HEK293 (cell line): ENCODE data around the gene FKBP5.
A peak's percentile ranks its signal among the peaks of the same experiment; 100 is the strongest.

Experiments used
- CTCF ChIA-PET: fragments of 350-600 bp; formaldehyde crosslinking; extraction: SDS; loops from one replicate; lab custom pipeline; 2021; ENCODE audit warnings: antibody characterized with exemption; lab: Yijun Ruan, JAX
- POLR2A ChIA-PET: fragments of 300-600 bp; formaldehyde crosslinking; extraction: SDS; loops from one replicate; lab custom pipeline; 2020; ENCODE audit warnings: antibody characterized with exemption, inconsistent platforms; lab: Yijun Ruan, JAX
- H3K27ac ChIP-seq: fragments of 200-500 bp; sonication (Bioruptor generic); 2 replicates; pipeline ENCODE4 v1.5.1; 2014; ENCODE audit warnings: low read depth, low read length, control low read depth, inconsistent platforms; ENCODE audit errors: extremely low read depth
- H3K36me3 ChIP-seq, 2 experiments: fragments of 200-500 bp in 1 of 2; sonication (Bioruptor generic) in 1 of 2; 1 replicate in 1 of 2; 2 replicates in 1 of 2; pipeline ENCODE4 v1.5.1; 2014 to 2017; ENCODE audit warnings: inconsistent platforms in 2 of 2, low read length in 2 of 2; ENCODE audit not compliant: control insufficient read depth in 2 of 2, insufficient read depth in 1 of 2
- H3K4me1 ChIP-seq: fragments of 200-500 bp; sonication (Bioruptor generic); 2 replicates; pipeline ENCODE4 v1.5.1; 2014; ENCODE audit warnings: mild to moderate bottlenecking, low read length, inconsistent platforms; ENCODE audit not compliant: control insufficient read depth, insufficient read depth
- H3K4me3 ChIP-seq: 2 replicates; pipeline ENCODE4 v1.5.1; 2011; ENCODE audit warnings: low read depth, mild to moderate bottlenecking, control low read depth, low read length, moderate library complexity
- H3K9me3 ChIP-seq: fragments of 200-500 bp; sonication (Bioruptor generic); 2 replicates; pipeline ENCODE4 v1.5.1; 2014; ENCODE audit warnings: low read depth, low read length, inconsistent platforms; ENCODE audit not compliant: control insufficient read depth, insufficient read depth
- EGR2 ChIP-seq: fragments of 450-650 bp; formaldehyde crosslinking; IDR thresholded peaks from 2 replicates; pipeline ENCODE4 v1.5.1; 2016; ENCODE audit warnings: low read depth, missing biosample characterization, missing genetic modification characterization
- GLIS1 ChIP-seq: fragments of 450-650 bp; formaldehyde crosslinking; IDR thresholded peaks from 2 replicates; pipeline ENCODE4 v1.5.1; 2016; ENCODE audit warnings: missing biosample characterization, missing genetic modification characterization
- KLF9 ChIP-seq: fragments of 450-650 bp; formaldehyde crosslinking; IDR thresholded peaks from 2 replicates; pipeline ENCODE4 v1.5.1; 2016; ENCODE audit warnings: missing biosample characterization, missing genetic modification characterization, low read depth
- PRDM4 ChIP-seq: fragments of 450-650 bp; formaldehyde crosslinking; IDR thresholded peaks from 2 replicates; pipeline ENCODE4 v1.5.1; 2017; ENCODE audit warnings: missing biosample characterization, missing genetic modification characterization
- SP7 ChIP-seq: fragments of 450-650 bp; formaldehyde crosslinking; IDR thresholded peaks from 2 replicates; pipeline ENCODE4 v1.5.1; 2016; ENCODE audit warnings: missing biosample characterization, missing genetic modification characterization
- TRIM28 ChIP-seq: IDR thresholded peaks from 2 replicates; pipeline ENCODE4 v1.6.1; 2011; ENCODE audit warnings: low read length, control low read depth, borderline replicate concordance
- ZBTB17 ChIP-seq: fragments of 450-650 bp; formaldehyde crosslinking; IDR thresholded peaks from 2 replicates; pipeline ENCODE4 v1.5.1; 2016; ENCODE audit warnings: missing biosample characterization, missing genetic modification characterization
- ZFP41 ChIP-seq: fragments of 450-650 bp; formaldehyde crosslinking; IDR thresholded peaks from 2 replicates; pipeline ENCODE4 v1.5.1; 2016; ENCODE audit warnings: missing biosample characterization, missing genetic modification characterization, borderline replicate concordance
- ZIC2 ChIP-seq: fragments of 450-650 bp; formaldehyde crosslinking; IDR thresholded peaks from 2 replicates; pipeline ENCODE4 v1.5.1; 2016; ENCODE audit warnings: missing biosample characterization, missing genetic modification characterization
- ZNF132 ChIP-seq: fragments of 450-650 bp; formaldehyde crosslinking; IDR thresholded peaks from 2 replicates; pipeline ENCODE4 v1.5.1; 2017; ENCODE audit warnings: missing biosample characterization, missing genetic modification characterization, borderline replicate concordance
- ZNF133 ChIP-seq: fragments of 450-650 bp; formaldehyde crosslinking; IDR thresholded peaks from 2 replicates; pipeline ENCODE4 v1.5.1; 2016; ENCODE audit warnings: missing biosample characterization, missing genetic modification characterization
- ZNF140 ChIP-seq: fragments of 450-650 bp; formaldehyde crosslinking; IDR thresholded peaks from 2 replicates; pipeline ENCODE4 v1.5.1; 2016; ENCODE audit warnings: missing biosample characterization, missing genetic modification characterization
- ZNF146 ChIP-seq: fragments of 450-650 bp; formaldehyde crosslinking; IDR thresholded peaks from 2 replicates; pipeline ENCODE4 v1.5.1; 2016; ENCODE audit warnings: missing biosample characterization, missing genetic modification characterization
- ZNF335 ChIP-seq: fragments of 450-650 bp; formaldehyde crosslinking; conservative IDR thresholded peaks from 2 replicates; pipeline ENCODE4 v1.5.1; 2016; ENCODE audit warnings: missing biosample characterization, missing genetic modification characterization
- ZNF433 ChIP-seq: fragments of 450-650 bp; formaldehyde crosslinking; IDR thresholded peaks from 2 replicates; pipeline ENCODE4 v1.5.1; 2016; ENCODE audit warnings: missing biosample characterization, missing genetic modification characterization, low read depth
- ZNF596 ChIP-seq: fragments of 450-650 bp; IDR thresholded peaks from 2 replicates; pipeline ENCODE4 v1.5.0; 2018; ENCODE audit warnings: missing biosample characterization, mild to moderate bottlenecking, missing genetic modification characterization, moderate library complexity
- ZNF76 ChIP-seq: fragments of 450-650 bp; formaldehyde crosslinking; IDR thresholded peaks from 2 replicates; pipeline ENCODE4; 2016; ENCODE audit warnings: low read depth, missing biosample characterization, missing genetic modification characterization, borderline replicate concordance
- TF ChIP-seq, protein P1 (sequence below): fragments of 450-650 bp; formaldehyde crosslinking; IDR thresholded peaks from 2 replicates; pipeline ENCODE4 v1.5.1; 2016; ENCODE audit warnings: missing biosample characterization, missing genetic modification characterization

The FKBP5 gene

GRCh38 chr6:35711731-35712130 is 23.0 kb upstream of the FKBP5 start:
- TF ChIP-seq ZIC2 (tag by site-specific recombination) = no peak
- TF ChIP-seq ZNF596 (tag by site-specific recombination) = no peak
- TF ChIP-seq ZNF76 = no peak
- no peak for TF ChIP-seq EGR2 (tag by site-specific recombination)
- no peak for TF ChIP-seq ZNF133 (tag by site-specific recombination)
- no peak for TF ChIP-seq ZFP41 (tag by site-specific recombination)
- no peak for TF ChIP-seq KLF9 (tag by site-specific recombination)
- no peak for TF ChIP-seq ZNF335 (tag by site-specific recombination)
- no peak for TF ChIP-seq SP7 (tag by site-specific recombination)
- TF ChIP-seq ZNF433 = no peak
- TF ChIP-seq, protein P1, sequence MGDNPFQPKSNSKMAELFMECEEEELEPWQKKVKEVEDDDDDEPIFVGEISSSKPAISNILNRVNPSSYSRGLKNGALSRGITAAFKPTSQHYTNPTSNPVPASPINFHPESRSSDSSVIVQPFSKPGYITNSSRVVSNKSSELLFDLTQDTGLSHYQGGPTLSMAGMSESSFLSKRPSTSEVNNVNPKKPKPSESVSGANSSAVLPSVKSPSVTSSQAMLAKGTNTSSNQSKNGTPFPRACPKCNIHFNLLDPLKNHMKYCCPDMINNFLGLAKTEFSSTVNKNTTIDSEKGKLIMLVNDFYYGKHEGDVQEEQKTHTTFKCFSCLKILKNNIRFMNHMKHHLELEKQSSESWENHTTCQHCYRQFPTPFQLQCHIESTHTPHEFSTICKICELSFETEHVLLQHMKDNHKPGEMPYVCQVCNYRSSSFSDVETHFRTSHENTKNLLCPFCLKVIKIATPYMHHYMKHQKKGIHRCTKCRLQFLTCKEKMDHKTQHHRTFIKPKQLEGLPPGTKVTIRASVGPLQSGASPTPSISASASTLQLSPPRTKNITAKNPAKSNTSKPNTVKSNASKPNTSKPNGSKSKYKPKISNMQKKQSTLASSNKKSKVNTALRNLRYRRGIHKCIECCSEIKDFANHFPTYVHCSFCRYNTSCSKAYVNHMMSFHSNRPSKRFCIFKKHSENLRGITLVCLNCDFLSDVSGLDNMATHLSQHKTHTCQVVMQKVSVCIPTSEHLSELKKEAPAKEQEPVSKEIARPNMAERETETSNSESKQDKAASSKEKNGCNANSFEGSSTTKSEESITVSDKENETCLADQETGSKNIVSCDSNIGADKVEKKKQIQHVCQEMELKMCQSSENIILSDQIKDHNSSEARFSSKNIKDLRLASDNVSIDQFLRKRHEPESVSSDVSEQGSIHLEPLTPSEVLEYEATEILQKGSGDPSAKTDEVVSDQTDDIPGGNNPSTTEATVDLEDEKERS (tag by site-specific recombination) = no peak
- TF ChIP-seq PRDM4 (tag by site-specific recombination) = no peak
- TF ChIP-seq ZBTB17 = no peak
- no peak for TF ChIP-seq ZNF132 (tag by site-specific recombination)
- Histone ChIP-seq H3K4me3 (no peak overlapping the region), H3K36me3 (no peaks in the 10 kb centered on the region), H3K4me1 (no peaks in the 10 kb centered on the region), H3K9me3 (no peaks in the 10 kb centered on the region), H3K27ac (no peak overlapping the region)
- ChIA-PET POLR2A (no interaction called here), CTCF (interaction anchor here (0.5 to 1.3 kb wide), 3 partner anchors 12 to 323 kb away, joined by 3 to 4 read pairs (median 3); no protein-coding TSS in a partner anchor)

DNA sequence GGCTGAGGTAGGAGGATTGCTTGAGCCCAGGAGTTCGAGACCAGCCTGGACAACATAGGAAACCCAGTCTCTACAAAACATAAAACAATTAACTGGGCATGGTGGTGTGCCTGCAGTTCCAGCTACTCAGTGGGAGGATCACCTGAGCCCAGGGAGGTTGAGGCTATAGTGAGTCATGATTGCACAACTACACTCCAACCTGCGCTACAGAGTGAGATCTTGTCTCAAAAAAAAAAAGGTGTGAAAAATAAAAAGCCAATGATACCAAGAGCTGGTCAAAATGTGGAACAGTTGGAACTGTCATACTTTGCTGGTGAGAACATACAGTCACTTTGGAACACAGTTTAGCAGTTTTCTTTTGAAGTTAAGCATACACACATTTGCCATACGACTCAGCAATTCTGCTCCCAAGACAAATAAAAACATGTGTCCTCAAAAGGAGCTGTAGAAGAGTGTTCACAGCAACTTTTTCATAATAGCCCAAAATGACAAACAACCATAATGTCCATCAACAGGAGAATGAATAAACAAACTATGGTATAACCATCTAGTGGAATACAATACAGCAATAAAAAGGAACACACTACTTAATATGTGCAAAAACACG is 21.6 kb upstream of the FKBP5 start:
- no peaks in the 10 kb centered on the region for H3K36me3 ChIP-seq
- POLR2A ChIA-PET = no interaction called here
- H3K4me3 ChIP-seq = no peak overlapping the region
- H3K27ac ChIP-seq = no peak overlapping the region
- TF ChIP-seq GLIS1 (tag by site-specific recombination) (0 out of 2 replicates have a peak, but pooled peaks have one; percentile 29), ZNF146 (tag by site-specific recombination) (peak; percentile 90), TRIM28 (no peak), ZNF140 (tag by site-specific recombination) (peak; percentile 83; the same call in 1 of the 2 replicates)
- TF ChIP-seq, all 188 proteins: peak for 3
- H3K4me1 ChIP-seq = no peaks in the 10 kb centered on the region
- CTCF ChIA-PET = interaction anchor here (0.7 to 1.1 kb wide), 2 partner anchors 27 to 116 kb away, joined by 4 to 5 read pairs; partner anchors contain the start of gene ARMC12
- H3K9me3 ChIP-seq = no peaks in the 10 kb centered on the region
